Measurements from ENCODE around the gene OR10V1. TPM values are rescaled to one million over a fixed set of nuclear protein-coding genes. Genes with fewer than 3 reads are reported as not detected.

The OR10V1 gene
- total and polyA plus RNA-seq, 2 donors from 2014 or later: not detected

- DNase-seq: peak in 4 of 5 donors; percentile 71 to 90 (median 78)
- Histone ChIP-seq H3K4me1 (ENCODE audit: control insufficient read depth in 2 of 3, insufficient read depth in 2 of 3, low read depth in 1 of 3, low read length in 3 of 3) (peaks cover 0 to 8% (median 4%) of the 10 kb centered on the region in 3 donors), H3K27ac (ENCODE audit: low read depth in 2 of 2, low read length in 2 of 2) (peak overlapping the region; percentile 0 to 40), H3K27me3 (ENCODE audit: control insufficient read depth, insufficient read depth, low read length) (no peaks in the 10 kb centered on the region), H3K4me3 (ENCODE audit: low read length in 3 of 3) (no peak overlapping the region), H3K9me3 (ENCODE audit: control insufficient read depth in 2 of 3, insufficient read depth in 1 of 3, low read length in 3 of 3) (no peaks in the 10 kb centered on the region), H3K36me3 (ENCODE audit: control insufficient read depth in 2 of 3, insufficient read depth in 3 of 3, low read length in 3 of 3) (no peaks in the 10 kb centered on the region), H3K9ac (ENCODE audit: low read length in 3 of 3) (peak overlapping the region in 1 of 3 donors; percentile 59)
- TF ChIP-seq CTCF (IDR thresholded peaks at IDR 0.05; ENCODE audit: borderline replicate concordance, extremely low read depth, insufficient read depth): peak; percentile 77
- no peak for FAIRE-seq
- intact Hi-C loops (cut with DNase I): loop anchor here (10.0 kb wide), 1 partner anchor 396 kb away; no protein-coding TSS in a partner anchor
These were observed 33.1 kb downstream of the OR10V1 start for GRCh38 chr11:59680287-59681154.

DNA sequence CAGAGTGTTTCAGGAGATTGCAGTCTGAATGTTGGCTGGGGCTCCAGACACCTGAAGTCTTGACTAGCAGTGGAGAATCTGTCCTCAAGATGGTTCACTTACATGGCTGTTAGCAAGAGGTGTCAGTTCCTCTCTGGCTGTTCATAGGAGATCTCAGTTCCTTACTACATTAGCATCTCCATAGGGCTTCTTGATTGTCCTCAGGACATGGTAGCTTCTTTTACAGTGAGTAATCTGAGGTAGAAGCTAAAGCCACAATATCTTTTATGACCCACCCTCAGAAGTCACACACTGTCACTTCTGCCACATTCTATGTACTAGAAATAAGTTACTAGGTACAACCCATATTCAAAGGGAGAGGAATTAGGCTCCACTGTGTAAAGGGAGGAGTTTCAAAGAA is 34.3 kb downstream of the OR10V1 start:
- FAIRE-seq: no peak
- Histone ChIP-seq H3K27me3 (ENCODE audit: control insufficient read depth, insufficient read depth, low read length) (no peaks in the 10 kb centered on the region), H3K4me3 (ENCODE audit: low read length in 3 of 3) (no peak overlapping the region), H3K27ac (ENCODE audit: low read depth in 2 of 2, low read length in 2 of 2) (no peak overlapping the region), H3K36me3 (ENCODE audit: control insufficient read depth in 2 of 3, insufficient read depth in 3 of 3, low read length in 3 of 3) (no peaks in the 10 kb centered on the region), H3K9me3 (ENCODE audit: control insufficient read depth in 2 of 3, insufficient read depth in 1 of 3, low read length in 3 of 3) (no peaks in the 10 kb centered on the region), H3K9ac (ENCODE audit: low read length in 3 of 3) (no peak overlapping the region), H3K4me1 (ENCODE audit: control insufficient read depth in 2 of 3, insufficient read depth in 2 of 3, low read depth in 1 of 3, low read length in 3 of 3) (peaks cover 0 to 8% (median 4%) of the 10 kb centered on the region in 3 donors)
- no peak for TF ChIP-seq CTCF (IDR thresholded peaks at IDR 0.05; ENCODE audit: borderline replicate concordance, extremely low read depth, insufficient read depth)
- DNase-seq: no peak
- intact Hi-C loops (cut with DNase I): no loop called here

- FAIRE-seq: no peak
- Histone ChIP-seq H3K4me1 (ENCODE audit: control insufficient read depth in 2 of 3, insufficient read depth in 2 of 3, low read depth in 1 of 3, low read length in 3 of 3) (peaks cover 0 to 8% (median 4%) of the 10 kb centered on the region in 3 donors), H3K9ac (ENCODE audit: low read length in 3 of 3) (no peak overlapping the region), H3K36me3 (ENCODE audit: control insufficient read depth in 2 of 3, insufficient read depth in 3 of 3, low read length in 3 of 3) (no peaks in the 10 kb centered on the region), H3K4me3 (ENCODE audit: low read length in 3 of 3) (no peak overlapping the region), H3K9me3 (ENCODE audit: control insufficient read depth in 2 of 3, insufficient read depth in 1 of 3, low read length in 3 of 3) (no peaks in the 10 kb centered on the region), H3K27ac (ENCODE audit: low read depth in 2 of 2, low read length in 2 of 2) (no peak overlapping the region), H3K27me3 (ENCODE audit: control insufficient read depth, insufficient read depth, low read length) (no peaks in the 10 kb centered on the region)
- TF ChIP-seq CTCF (IDR thresholded peaks at IDR 0.05; ENCODE audit: borderline replicate concordance, extremely low read depth, insufficient read depth): no peak
- DNase-seq: no peak
- intact Hi-C loops (cut with DNase I): no loop called here
These were observed 34.9 kb downstream of the OR10V1 start for GRCh38 chr11:59678813-59679165.

Data from kidney (tissue), 14 donors.